HEK293T (cell line): Measurements from ENCODE around the gene CRIP1.

Experiments used
- CTCF ChIA-PET: fragments of 350-600 bp; formaldehyde crosslinking; extraction: SDS; loops from one replicate; lab custom pipeline; 2021; ENCODE audit warnings: antibody characterized with exemption, inconsistent platforms; lab: Yijun Ruan, JAX
- POLR2A ChIA-PET: fragments of 350-600 bp; formaldehyde crosslinking; extraction: SDS; loops from one replicate; lab custom pipeline; 2020; ENCODE audit warnings: antibody characterized with exemption, inconsistent platforms; lab: Yijun Ruan, JAX
- DNase-seq: peaks from one replicate; pipeline ENCODE4 v3.0.0; 2012; ENCODE audit warnings: mixed read lengths; ENCODE audit errors: extremely low spot score
- ARNT ChIP-seq: fragments of 450-650 bp; IDR thresholded peaks from 2 replicates; pipeline ENCODE4 v1.6.1; 2017; ENCODE audit warnings: mild to moderate bottlenecking
- BHLHE40 ChIP-seq: fragments of 450-650 bp; IDR thresholded peaks from 2 replicates; pipeline ENCODE4 v1.6.1; 2016; ENCODE audit warnings: mild to moderate bottlenecking, moderate library complexity, borderline replicate concordance
- CTBP1 ChIP-seq: fragments of 450-650 bp; IDR thresholded peaks from 2 replicates; pipeline ENCODE4 v1.6.1; 2016; ENCODE audit warnings: borderline replicate concordance
- ELF4 ChIP-seq: fragments of 450-650 bp; IDR thresholded peaks from 2 replicates; pipeline ENCODE4 v1.6.1; 2017; ENCODE audit warnings: antibody characterized with exemption
- FOXA1 ChIP-seq: fragments of 450-650 bp; IDR thresholded peaks from 2 replicates; pipeline ENCODE4 v1.6.1; 2016; ENCODE audit warnings: mild to moderate bottlenecking
- FOXK2 ChIP-seq: fragments of 450-650 bp; IDR thresholded peaks from 2 replicates; pipeline ENCODE4 v1.6.1; 2016; ENCODE audit warnings: mild to moderate bottlenecking
- FOXM1 ChIP-seq: fragments of 450-650 bp; IDR thresholded peaks from 2 replicates; pipeline ENCODE4 v1.6.1; 2017; ENCODE audit warnings: mild to moderate bottlenecking, borderline replicate concordance
- HDGF ChIP-seq: fragments of 450-650 bp; IDR thresholded peaks from 2 replicates; pipeline ENCODE4 v1.6.1; 2017; ENCODE audit warnings: antibody characterized with exemption, borderline replicate concordance
- L3MBTL2 ChIP-seq: fragments of 450-650 bp; conservative IDR thresholded peaks from 2 replicates; pipeline ENCODE4 v1.6.1; 2016; ENCODE audit warnings: mild to moderate bottlenecking
- LEF1 ChIP-seq: fragments of 450-650 bp; IDR thresholded peaks from 2 replicates; pipeline ENCODE4 v1.6.1; 2017; ENCODE audit warnings: mild to moderate bottlenecking, borderline replicate concordance
- NFRKB ChIP-seq: fragments of 450-650 bp; IDR thresholded peaks from 2 replicates; pipeline ENCODE4 v1.6.1; 2016; ENCODE audit warnings: mild to moderate bottlenecking, moderate library complexity
- SP1 ChIP-seq: fragments of 450-650 bp; IDR thresholded peaks from 2 replicates; pipeline ENCODE4 v1.6.1; 2017
- SUZ12 ChIP-seq: fragments of 450-650 bp; IDR thresholded peaks from 2 replicates; pipeline ENCODE4 v1.6.1; 2016; ENCODE audit warnings: mild to moderate bottlenecking
- TARDBP ChIP-seq: fragments of 450-650 bp; IDR thresholded peaks from 2 replicates; pipeline ENCODE4 v1.6.1; 2016
- ZNF384 ChIP-seq: fragments of 450-650 bp; IDR thresholded peaks from 2 replicates; pipeline ENCODE4 v1.6.1; 2016
- TF ChIP-seq, protein P1 (sequence below): fragments of 450-650 bp; IDR thresholded peaks from 2 replicates; pipeline ENCODE4 v1.6.1; 2016

CRIP1 gene

DNA sequence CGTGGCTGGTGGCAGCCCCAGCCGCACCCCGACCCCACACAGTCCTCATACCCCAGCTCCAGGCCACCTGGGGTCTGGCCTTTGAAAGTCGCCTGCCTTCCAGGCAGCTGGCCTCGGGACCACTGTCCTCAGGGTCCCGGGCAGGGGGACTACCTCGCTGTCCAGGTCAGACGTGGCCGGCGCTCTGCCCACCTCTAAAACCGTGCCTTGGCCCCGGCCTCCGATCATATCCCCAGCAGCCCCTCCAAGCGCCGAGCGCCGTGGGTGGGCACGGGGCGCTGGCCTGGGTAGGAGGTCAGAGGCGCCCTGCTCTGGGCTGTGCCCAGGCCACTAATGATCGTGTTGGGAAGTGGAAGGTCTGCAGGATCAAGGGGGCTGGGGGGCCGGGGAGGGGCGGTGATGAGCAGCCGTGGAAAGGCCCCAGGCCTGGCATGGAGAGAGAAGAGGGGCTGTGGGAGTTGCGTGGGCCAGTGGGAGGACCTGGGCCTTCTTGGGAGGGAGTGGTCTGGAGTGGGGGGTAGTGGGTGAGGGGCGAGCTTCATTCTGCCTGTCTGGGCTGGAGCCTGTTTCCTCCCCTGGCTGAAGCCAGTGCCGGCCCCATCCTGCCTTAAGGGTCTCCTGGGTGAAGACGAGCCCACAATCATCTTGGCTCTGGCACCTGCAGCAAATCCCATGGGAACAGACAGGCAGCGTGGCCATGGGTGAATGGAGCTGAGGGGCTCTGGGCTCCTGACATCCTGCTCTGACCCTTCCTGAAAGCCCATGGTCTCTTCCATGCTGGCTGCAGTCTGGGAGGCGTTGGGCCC is 44.6 kb downstream of the CRIP1 start:
- POLR2A ChIA-PET, result interaction anchor here (0.9 to 1.4 kb wide), 2 partner anchors 39 to 61 kb away, joined by 3 read pairs; no protein-coding TSS in a partner anchor

DNA sequence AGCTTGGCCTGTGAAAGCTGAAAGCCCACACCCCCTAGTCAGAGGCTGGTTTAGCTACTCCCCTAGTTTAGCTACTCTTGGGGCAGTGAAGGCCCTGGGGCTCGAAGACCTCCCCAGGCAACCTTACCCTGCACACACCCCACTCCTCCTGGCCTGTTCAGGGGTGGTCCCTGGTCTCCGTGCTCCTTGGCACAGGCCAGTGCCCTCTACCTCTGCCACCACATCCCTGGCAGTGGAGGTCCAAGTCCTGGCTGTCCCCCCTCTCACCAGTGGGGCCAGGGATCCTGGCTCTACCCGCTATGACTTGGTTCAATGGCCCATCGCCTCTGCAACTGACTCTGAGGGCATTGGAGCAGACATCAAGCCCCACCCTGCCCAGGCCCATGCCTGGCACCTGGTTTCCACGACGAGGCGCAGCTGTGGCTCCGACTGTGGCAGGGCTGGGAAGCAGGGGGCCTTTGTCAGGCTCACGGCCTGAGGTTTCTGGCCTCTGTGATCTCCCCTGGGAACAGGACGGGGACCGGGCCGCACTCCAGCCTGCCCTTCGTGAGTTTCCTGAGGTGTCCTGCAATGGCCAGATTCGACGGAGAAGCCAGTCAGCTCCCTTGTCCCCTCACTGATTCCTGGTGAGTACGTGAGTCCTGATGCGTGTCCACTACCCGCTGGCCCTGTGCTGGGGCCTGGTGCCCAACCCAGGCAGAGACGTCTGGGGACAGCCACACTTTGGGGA is 45.4 kb downstream of the CRIP1 start:
- POLR2A ChIA-PET, result interaction anchor here (1.4 kb wide), 1 partner anchor 62 kb away, joined by 3 read pairs; no protein-coding TSS in a partner anchor
- no peak for DNase-seq
- TF ChIP-seq L3MBTL2 (no peak), ZNF384 (no peak), CTBP1 (no peak), BHLHE40 (no peak), FOXM1 (no peak), ARNT (no peak), ELF4 (no peak), SP1 (no peak), SUZ12 (no peak), FOXA1 (no peak), HDGF (no peak), TARDBP (no peak), LEF1 (no peak)
- TF ChIP-seq, protein P1, sequence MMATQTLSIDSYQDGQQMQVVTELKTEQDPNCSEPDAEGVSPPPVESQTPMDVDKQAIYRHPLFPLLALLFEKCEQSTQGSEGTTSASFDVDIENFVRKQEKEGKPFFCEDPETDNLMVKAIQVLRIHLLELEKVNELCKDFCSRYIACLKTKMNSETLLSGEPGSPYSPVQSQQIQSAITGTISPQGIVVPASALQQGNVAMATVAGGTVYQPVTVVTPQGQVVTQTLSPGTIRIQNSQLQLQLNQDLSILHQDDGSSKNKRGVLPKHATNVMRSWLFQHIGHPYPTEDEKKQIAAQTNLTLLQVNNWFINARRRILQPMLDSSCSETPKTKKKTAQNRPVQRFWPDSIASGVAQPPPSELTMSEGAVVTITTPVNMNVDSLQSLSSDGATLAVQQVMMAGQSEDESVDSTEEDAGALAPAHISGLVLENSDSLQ, result no peak
- CTCF ChIA-PET, result interaction anchor here (1.1 to 1.9 kb wide), 3 partner anchors 42 to 51 kb away, joined by 4 to 5 read pairs (median 4); no protein-coding TSS in a partner anchor

More for the DNA sequence above, 44.6 kb downstream of the CRIP1 start:
- TF ChIP-seq FOXK2 (no peak), SUZ12 (no peak), ELF4 (no peak), TARDBP (no peak), FOXM1 (no peak), ARNT (no peak), HDGF (no peak), NFRKB (no peak), ZNF384 (no peak), LEF1 (no peak), SP1 (no peak)
- CTCF ChIA-PET, result interaction anchor here (1.1 to 1.9 kb wide), 2 partner anchors 41 to 51 kb away, joined by 4 read pairs; no protein-coding TSS in a partner anchor
- DNase-seq, result no peak

DNA sequence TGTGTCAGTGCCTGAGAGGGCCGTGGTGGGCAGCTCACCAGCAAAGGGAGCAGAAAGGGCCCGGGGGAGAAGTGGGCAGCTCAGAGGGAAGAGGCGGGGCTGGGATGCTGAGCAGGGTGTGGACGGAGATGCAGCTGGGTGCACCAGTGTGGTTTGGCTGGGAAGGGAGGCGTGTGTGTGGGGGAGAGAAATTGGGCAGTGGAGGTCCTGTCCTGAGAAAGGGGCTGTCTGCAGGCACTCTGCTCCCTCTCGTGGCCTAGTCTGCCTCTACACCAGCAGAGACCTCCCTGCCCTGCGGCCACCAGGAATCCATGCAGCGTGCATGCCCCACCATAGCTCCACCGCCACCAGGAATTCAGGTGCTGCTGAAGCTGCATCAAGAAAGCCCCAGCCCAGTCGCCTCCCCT is 46.1 kb downstream of the CRIP1 start:
- ChIA-PET POLR2A (no interaction called here), CTCF (interaction anchor here (1.8 to 1.9 kb wide), 3 partner anchors 43 to 162 kb away, joined by 4 to 8 read pairs (median 5); no protein-coding TSS in a partner anchor)
- peak; percentile 72 for DNase-seq
- TF ChIP-seq CTBP1 (no peak), BHLHE40 (no peak), LEF1 (no peak), TARDBP (no peak), SUZ12 (no peak), ELF4 (no peak), NFRKB (no peak), ARNT (no peak), ZNF384 (no peak), FOXK2 (no peak)
- TF ChIP-seq, protein P1, result no peak

DNA sequence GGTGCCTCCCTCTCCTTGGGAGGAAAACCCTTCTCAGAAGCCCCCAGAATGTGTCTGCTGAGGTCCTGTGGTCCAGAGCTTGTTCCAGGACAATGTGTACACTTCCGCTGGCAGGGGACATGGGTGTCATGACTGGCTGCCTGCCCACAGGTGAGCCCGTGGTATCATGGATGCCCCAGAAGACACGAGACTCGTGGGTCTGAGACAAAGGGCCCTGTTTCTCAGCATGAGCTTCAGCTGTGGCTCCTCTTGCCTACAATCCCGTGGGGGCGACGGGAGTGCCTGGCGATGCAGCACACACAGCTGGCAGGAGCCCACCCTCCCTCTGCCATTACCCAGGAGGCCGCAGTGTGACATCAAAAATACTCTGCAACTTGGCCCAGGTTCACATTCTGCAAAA is 46.7 kb downstream of the CRIP1 start:
- DNase-seq, result no peak
- POLR2A ChIA-PET, result no interaction called here
- CTCF ChIA-PET, result interaction anchor here (1.8 to 1.9 kb wide), 3 partner anchors 43 to 163 kb away, joined by 4 to 8 read pairs (median 5); no protein-coding TSS in a partner anchor
- TF ChIP-seq FOXM1, result no peak
- TF ChIP-seq, protein P1, result no peak

DNA sequence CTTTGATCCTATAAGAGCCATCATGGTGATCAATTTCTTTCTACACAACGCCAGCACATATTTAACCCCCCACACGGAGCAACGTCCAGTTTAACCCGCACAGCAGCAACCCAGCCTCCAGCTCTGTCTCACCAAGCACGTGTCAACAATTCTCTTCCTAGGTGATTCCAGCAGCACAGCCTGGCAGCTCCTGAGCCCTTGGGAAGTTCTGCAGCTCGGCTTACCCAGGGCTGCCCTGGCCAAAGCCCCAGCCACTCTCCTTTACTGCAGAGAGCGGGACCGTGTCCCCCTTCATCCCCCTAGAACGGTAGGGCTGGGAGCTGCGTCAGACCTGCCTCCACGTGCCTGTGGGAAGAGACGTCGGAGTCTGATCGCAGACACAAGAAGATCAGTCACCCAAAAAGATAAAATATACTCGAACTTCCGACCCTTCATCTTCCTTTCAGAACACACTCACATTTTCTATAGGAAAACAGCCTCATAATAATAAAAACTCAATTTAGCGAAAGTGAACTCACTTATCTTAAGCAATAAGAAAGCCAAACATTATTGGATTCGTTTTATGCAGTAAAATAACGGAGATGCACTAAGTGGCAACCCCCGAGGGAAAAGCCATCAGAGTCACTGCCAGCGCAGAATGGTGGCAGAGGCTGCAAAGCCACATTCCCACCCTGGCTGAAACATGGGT is 47.3 kb downstream of the CRIP1 start:
- no peak for DNase-seq
- ChIA-PET POLR2A (no interaction called here), CTCF (interaction anchor here (1.8 kb wide), 2 partner anchors 53 to 163 kb away, joined by 5 to 8 read pairs; no protein-coding TSS in a partner anchor)
- TF ChIP-seq ELF4, result no peak
- TF ChIP-seq FOXA1, result no peak
- no peak for TF ChIP-seq SP1
- no peak for TF ChIP-seq ZNF384
- no peak for TF ChIP-seq BHLHE40
- TF ChIP-seq SUZ12, result no peak
- TF ChIP-seq CTBP1, result no peak
- TF ChIP-seq NFRKB, result no peak
- TF ChIP-seq HDGF, result no peak
- TF ChIP-seq ARNT, result no peak
- TF ChIP-seq FOXM1, result no peak
- TF ChIP-seq, protein P1, result no peak
- TF ChIP-seq LEF1, result no peak
- TF ChIP-seq TARDBP, result no peak
- TF ChIP-seq L3MBTL2, result no peak
